HCT116 (cell line): Measurements from ENCODE around the gene LRIG3. TPM values are rescaled to one million over a fixed set of nuclear protein-coding genes. Genes with fewer than 3 reads are reported as not detected.

Source experiments
- ATAC-seq: fragments of 200-7000 bp; cut with Tn5 transposase; 2 replicates; pipeline ENCODE4 v1.9.1; 2020; ENCODE audit warnings: mild to moderate bottlenecking, moderate library complexity
- BruUV-seq: library from RNA; stranded (reverse); fragments of 400-500 nt; replicated peaks from 2 replicates; lab custom pipeline; 2021; lab: Mats Ljungman, UMichigan
- CTCF ChIA-PET: fragments of 300-600 bp; sonication (Branson Sonifier 250); formaldehyde crosslinking; loops from one replicate; lab custom pipeline; 2021; ENCODE audit warnings: antibody characterized with exemption; lab: Charles Lee
- POLR2A ChIA-PET: fragments of 300-600, 350-600 bp; sonication (Branson Sonifier 250); formaldehyde crosslinking; loops from one replicate; lab custom pipeline; 2021; ENCODE audit warnings: antibody characterized with exemption; lab: Charles Lee
- RAD21 ChIA-PET, 2 experiments: fragments of 300-600 bp; sonication (Branson Sonifier 250); formaldehyde crosslinking; loops; one replicate each; lab custom pipeline; 2023; ENCODE audit warnings: low total read pairs in 2 of 2; ENCODE audit not compliant: uncharacterized antibody in 2 of 2, unreplicated experiment in 2 of 2, low non-redundant PET in 1 of 2; lab: Charles Lee
- DNase-seq: peaks from one replicate; pipeline ENCODE4 v3.0.0-alpha.2; 2010; ENCODE audit warnings: low read depth, low spot score
- H2AFZ ChIP-seq: fragments of 200-600 bp; shearing (Covaris generic), sonication (generic); 2 replicates; pipeline ENCODE4 v1.6.1; 2017; ENCODE audit warnings: low read depth, mixed run types, mixed read lengths, antibody characterized with exemption, low read length; ENCODE audit not compliant: poor library complexity, severe bottlenecking
- H3K27ac ChIP-seq: 2 replicates; pipeline ENCODE4 v1.5.1; 2012; ENCODE audit warnings: low read depth, low read length
- H3K27me3 ChIP-seq: fragments of 200-600 bp; sonication (generic); 2 replicates; pipeline ENCODE4 v1.6.1; 2016; ENCODE audit warnings: mixed run types, low read length, mixed read lengths; ENCODE audit not compliant: insufficient read depth
- H3K36me3 ChIP-seq, 2 experiments: fragments of 200-500 bp in 1 of 2; fragments of 200-600 bp in 1 of 2; sonication (Bioruptor generic) in 1 of 2; sonication (generic) in 1 of 2; 2 replicates each; pipeline versions ENCODE4 v1.5.1 to v1.6.1; 2014 to 2016; ENCODE audit warnings: low read length in 2 of 2, inconsistent platforms in 1 of 2, mixed read lengths in 1 of 2, mixed run types in 1 of 2; ENCODE audit not compliant: insufficient read depth in 2 of 2, control insufficient read depth in 1 of 2
- H3K4me1 ChIP-seq, 2 experiments: fragments of 200-600 bp in 1 of 2; sonication (generic) in 1 of 2; 2 replicates each; pipeline versions ENCODE4 v1.5.1 to v1.6.1; 2012 to 2017; ENCODE audit warnings: low read length in 2 of 2, inconsistent platforms in 1 of 2, mild to moderate bottlenecking in 1 of 2, mixed read lengths in 1 of 2, mixed run types in 1 of 2, moderate library complexity in 1 of 2; ENCODE audit not compliant: insufficient read depth in 2 of 2, control insufficient read depth in 1 of 2
- H3K4me2 ChIP-seq: fragments of 200-600 bp; sonication (generic); 2 replicates; pipeline ENCODE4 v1.6.1; 2017; ENCODE audit warnings: mixed run types, low read length, mixed read lengths
- H3K4me3 ChIP-seq, 2 experiments: fragments of 200-600 bp in 1 of 2; sonication (generic) in 1 of 2; replicated peaks in 1 of 2; 2 replicates each; pipeline ENCODE4 v1.5.1; 2011 to 2016; ENCODE audit warnings: low read length in 2 of 2, control low read depth in 1 of 2, low read depth in 1 of 2, mild to moderate bottlenecking in 1 of 2, mixed read lengths in 1 of 2, mixed run types in 1 of 2
- H3K79me2 ChIP-seq: fragments of 200-600 bp; sonication (generic); 2 replicates; pipeline ENCODE4 v1.6.1; 2017; ENCODE audit warnings: mild to moderate bottlenecking, mixed run types, low read length, moderate library complexity, mixed read lengths; ENCODE audit not compliant: insufficient read depth
- H3K9ac ChIP-seq: fragments of 200-600 bp; sonication (generic); 2 replicates; pipeline ENCODE4 v1.6.1; 2016; ENCODE audit warnings: low read length, mixed read lengths
- H3K9me2 ChIP-seq: fragments of 200-600 bp; sonication (generic), shearing (Covaris generic); 2 replicates; pipeline ENCODE4 v1.6.1; 2017; ENCODE audit warnings: mixed run types, mild to moderate bottlenecking, moderate library complexity; ENCODE audit not compliant: insufficient read depth
- H3K9me3 ChIP-seq, 2 experiments: fragments of 200-500 bp in 1 of 2; fragments of 200-600 bp in 1 of 2; sonication (Bioruptor generic) in 1 of 2; sonication (generic) in 1 of 2; 2 replicates each; pipeline ENCODE4 v1.6.1; 2014 to 2017; ENCODE audit warnings: low read length in 2 of 2, mixed read lengths in 2 of 2, inconsistent platforms in 1 of 2, low read depth in 1 of 2, mild to moderate bottlenecking in 1 of 2, mixed run types in 1 of 2, moderate library complexity in 1 of 2; ENCODE audit not compliant: control insufficient read depth in 1 of 2, insufficient read depth in 1 of 2
- H4K20me1 ChIP-seq: fragments of 200-600 bp; sonication (generic), shearing (Covaris generic); 2 replicates; pipeline ENCODE4 v1.6.1; 2017; ENCODE audit warnings: mixed run types, mild to moderate bottlenecking, moderate library complexity; ENCODE audit not compliant: insufficient read depth
- CBX3 ChIP-seq: IDR thresholded peaks from 2 replicates; pipeline ENCODE4 v1.6.1; 2012; ENCODE audit warnings: low read depth
- CEBPB ChIP-seq: IDR thresholded peaks from 2 replicates; pipeline ENCODE4 v1.6.1; 2012; ENCODE audit warnings: low read depth
- ELF1 ChIP-seq: IDR thresholded peaks from 2 replicates; pipeline ENCODE4 v1.6.1; 2012; ENCODE audit warnings: low read depth, borderline replicate concordance
- EZH2 ChIP-seq: fragments of 200-600 bp; sonication (generic); IDR thresholded peaks from 2 replicates; pipeline ENCODE4 v1.6.1; 2017; ENCODE audit warnings: antibody characterized with exemption, mixed run types
- EZH2phosphoT487 ChIP-seq: fragments of 200-600 bp; IDR thresholded peaks from 2 replicates; pipeline ENCODE4 v1.6.1; 2018; ENCODE audit warnings: antibody characterized with exemption, borderline replicate concordance
- FOSL1 ChIP-seq: IDR thresholded peaks from 2 replicates; pipeline ENCODE4 v1.6.1; 2012; ENCODE audit warnings: low read depth
- JUND ChIP-seq: IDR thresholded peaks from 2 replicates; pipeline ENCODE4 v1.6.1; 2012
- POLR2AphosphoS5 ChIP-seq: IDR thresholded peaks from 2 replicates; pipeline ENCODE4 v1.6.1; 2011; ENCODE audit warnings: mild to moderate bottlenecking, low read depth, low read length, moderate library complexity
- SP1 ChIP-seq: IDR thresholded peaks from 2 replicates; pipeline ENCODE4 v1.6.1; 2012; ENCODE audit warnings: low read depth
- TCF7L2 ChIP-seq: IDR thresholded peaks from 2 replicates; pipeline ENCODE4 v1.7.0; 2011; ENCODE audit warnings: borderline replicate concordance, inconsistent platforms; ENCODE audit not compliant: insufficient read depth, insufficient read length; ENCODE audit errors: extremely low read depth
- YY1 ChIP-seq: IDR thresholded peaks from 2 replicates; pipeline ENCODE4 v1.6.1; 2011; ENCODE audit warnings: low read length, low read depth, moderate library complexity, mild to moderate bottlenecking; ENCODE audit not compliant: insufficient replicate concordance; ENCODE audit errors: extremely low read depth
- ZFX ChIP-seq: fragments of 450-650 bp; IDR thresholded peaks from 2 replicates; pipeline ENCODE4 v1.6.1; 2017
- ZNF274 ChIP-seq: fragments of 200-500 bp; sonication (Bioruptor generic); IDR thresholded peaks from 2 replicates; pipeline ENCODE4 v1.6.1; 2014; ENCODE audit warnings: mild to moderate bottlenecking, low read depth, low read length, inconsistent platforms
- intact Hi-C: fragments of 100-400 bp; cut with micrococcal nuclease; formaldehyde crosslinking; loops from 2 replicates; pipeline ENCODE4 v1.10.0; 2022
- total RNA-seq: library from RNA; stranded (reverse); gene quantifications from one replicate; pipeline ENCODE4 v1.2.1, GENCODE V29; 2021; ENCODE audit not compliant: unreplicated experiment
- TF ChIP-seq, protein P1 (sequence below): IDR thresholded peaks from 2 replicates; pipeline ENCODE4 v1.6.1; 2011; ENCODE audit warnings: mild to moderate bottlenecking, low read length, moderate library complexity; ENCODE audit not compliant: insufficient replicate concordance; ENCODE audit errors: extremely low read depth
- TF ChIP-seq, protein P2 (sequence below), 3 experiments: fragments of 200-600 bp in 1 of 3; sonication (generic) in 1 of 3; IDR thresholded peaks in 2 of 3; conservative IDR thresholded peaks in 1 of 3; 2 replicates each; pipeline ENCODE4 v1.5.1; 2012 to 2017; ENCODE audit warnings: low read depth in 2 of 3, low read length in 2 of 3, antibody characterized with exemption in 1 of 3, borderline replicate concordance in 1 of 3, control low read depth in 1 of 3, mild to moderate bottlenecking in 1 of 3, mixed read lengths in 1 of 3, mixed run types in 1 of 3, moderate library complexity in 1 of 3; ENCODE audit not compliant: insufficient read depth in 1 of 3
- TF ChIP-seq, protein P3 (sequence below): IDR thresholded peaks from 2 replicates; pipeline ENCODE4 v1.6.1; 2012
- TF ChIP-seq, protein P4 (sequence below): IDR thresholded peaks from 2 replicates; pipeline ENCODE4 v1.6.1; 2012; ENCODE audit warnings: low read depth

The LRIG3 gene
- total RNA-seq, 1 experiment from 2014 or later: 11.1 TPM

DNA sequence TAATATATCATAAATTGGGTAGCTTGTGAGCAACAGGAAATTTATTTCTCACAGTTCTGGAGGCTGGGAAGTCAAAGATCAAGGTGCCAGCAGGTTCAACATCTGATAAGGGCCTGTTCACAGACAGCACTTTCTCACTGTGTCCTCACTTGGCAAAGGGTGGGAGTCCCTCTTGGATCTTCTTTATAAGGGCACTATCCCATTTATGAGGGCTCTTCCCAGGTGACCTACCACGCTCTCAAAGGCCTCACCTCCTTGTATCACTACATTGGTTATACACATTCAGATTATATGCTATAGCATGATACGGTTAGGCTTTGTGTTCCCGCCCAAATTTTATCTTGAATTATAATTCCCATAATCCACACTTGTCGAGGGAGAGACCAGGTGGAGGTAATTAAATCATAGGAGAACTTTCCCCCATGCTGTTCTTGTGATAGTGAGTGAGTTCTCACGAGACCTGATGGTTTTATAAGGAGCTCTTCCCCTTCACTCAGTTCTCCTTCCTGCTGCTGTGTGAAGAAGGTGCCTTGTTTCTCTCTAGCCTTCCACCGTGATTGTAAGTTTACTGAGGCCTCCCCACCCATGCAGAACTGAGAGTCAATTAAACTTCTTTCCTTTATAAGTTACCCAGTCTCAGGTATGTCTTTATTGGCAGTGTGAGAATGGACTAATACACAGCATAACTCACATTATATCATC, 19.2 kb upstream of the LRIG3 start:
- RAD21 ChIA-PET: no interaction called here
- DNase-seq (no peak), ATAC-seq (no peak)
- Histone ChIP-seq H3K27ac (no peak overlapping the region), H3K79me2 (no peaks in the 10 kb centered on the region), H2AFZ (no peak overlapping the region), H3K9me3 (no peaks in the 10 kb centered on the region), H3K4me1 (no peaks in the 10 kb centered on the region), H3K9me2 (no peaks in the 10 kb centered on the region), H3K4me3 (no peak overlapping the region), H3K9ac (no peak overlapping the region), H3K36me3 (no peaks in the 10 kb centered on the region), H3K4me2 (no peak overlapping the region), H4K20me1 (no peaks in the 10 kb centered on the region), H3K27me3 (no peaks in the 10 kb centered on the region)
- TF ChIP-seq SP1: no peak
- no peak for TF ChIP-seq EZH2phosphoT487
- no peak for TF ChIP-seq POLR2AphosphoS5
- no peak for TF ChIP-seq CEBPB
- TF ChIP-seq, protein P1, sequence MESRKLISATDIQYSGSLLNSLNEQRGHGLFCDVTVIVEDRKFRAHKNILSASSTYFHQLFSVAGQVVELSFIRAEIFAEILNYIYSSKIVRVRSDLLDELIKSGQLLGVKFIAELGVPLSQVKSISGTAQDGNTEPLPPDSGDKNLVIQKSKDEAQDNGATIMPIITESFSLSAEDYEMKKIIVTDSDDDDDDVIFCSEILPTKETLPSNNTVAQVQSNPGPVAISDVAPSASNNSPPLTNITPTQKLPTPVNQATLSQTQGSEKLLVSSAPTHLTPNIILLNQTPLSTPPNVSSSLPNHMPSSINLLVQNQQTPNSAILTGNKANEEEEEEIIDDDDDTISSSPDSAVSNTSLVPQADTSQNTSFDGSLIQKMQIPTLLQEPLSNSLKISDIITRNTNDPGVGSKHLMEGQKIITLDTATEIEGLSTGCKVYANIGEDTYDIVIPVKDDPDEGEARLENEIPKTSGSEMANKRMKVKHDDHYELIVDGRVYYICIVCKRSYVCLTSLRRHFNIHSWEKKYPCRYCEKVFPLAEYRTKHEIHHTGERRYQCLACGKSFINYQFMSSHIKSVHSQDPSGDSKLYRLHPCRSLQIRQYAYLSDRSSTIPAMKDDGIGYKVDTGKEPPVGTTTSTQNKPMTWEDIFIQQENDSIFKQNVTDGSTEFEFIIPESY: no peak
- no peak for TF ChIP-seq YY1
- no peak for TF ChIP-seq EZH2
- TF ChIP-seq, protein P2, sequence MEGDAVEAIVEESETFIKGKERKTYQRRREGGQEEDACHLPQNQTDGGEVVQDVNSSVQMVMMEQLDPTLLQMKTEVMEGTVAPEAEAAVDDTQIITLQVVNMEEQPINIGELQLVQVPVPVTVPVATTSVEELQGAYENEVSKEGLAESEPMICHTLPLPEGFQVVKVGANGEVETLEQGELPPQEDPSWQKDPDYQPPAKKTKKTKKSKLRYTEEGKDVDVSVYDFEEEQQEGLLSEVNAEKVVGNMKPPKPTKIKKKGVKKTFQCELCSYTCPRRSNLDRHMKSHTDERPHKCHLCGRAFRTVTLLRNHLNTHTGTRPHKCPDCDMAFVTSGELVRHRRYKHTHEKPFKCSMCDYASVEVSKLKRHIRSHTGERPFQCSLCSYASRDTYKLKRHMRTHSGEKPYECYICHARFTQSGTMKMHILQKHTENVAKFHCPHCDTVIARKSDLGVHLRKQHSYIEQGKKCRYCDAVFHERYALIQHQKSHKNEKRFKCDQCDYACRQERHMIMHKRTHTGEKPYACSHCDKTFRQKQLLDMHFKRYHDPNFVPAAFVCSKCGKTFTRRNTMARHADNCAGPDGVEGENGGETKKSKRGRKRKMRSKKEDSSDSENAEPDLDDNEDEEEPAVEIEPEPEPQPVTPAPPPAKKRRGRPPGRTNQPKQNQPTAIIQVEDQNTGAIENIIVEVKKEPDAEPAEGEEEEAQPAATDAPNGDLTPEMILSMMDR (IDR thresholded peaks at IDR 0.05 in 2 of 3, conservative IDR thresholded peaks at IDR 0.05 in 1 of 3; ENCODE audit: borderline replicate concordance in 1 of 3, insufficient read depth in 1 of 3, low read depth in 2 of 3, low read length in 2 of 3): no peak
- TF ChIP-seq, protein P3, sequence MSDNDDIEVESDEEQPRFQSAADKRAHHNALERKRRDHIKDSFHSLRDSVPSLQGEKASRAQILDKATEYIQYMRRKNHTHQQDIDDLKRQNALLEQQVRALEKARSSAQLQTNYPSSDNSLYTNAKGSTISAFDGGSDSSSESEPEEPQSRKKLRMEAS: no peak
- no peak for TF ChIP-seq CBX3
- TF ChIP-seq ZFX: no peak
- no peak for TF ChIP-seq ZNF274
- TF ChIP-seq, protein P4, sequence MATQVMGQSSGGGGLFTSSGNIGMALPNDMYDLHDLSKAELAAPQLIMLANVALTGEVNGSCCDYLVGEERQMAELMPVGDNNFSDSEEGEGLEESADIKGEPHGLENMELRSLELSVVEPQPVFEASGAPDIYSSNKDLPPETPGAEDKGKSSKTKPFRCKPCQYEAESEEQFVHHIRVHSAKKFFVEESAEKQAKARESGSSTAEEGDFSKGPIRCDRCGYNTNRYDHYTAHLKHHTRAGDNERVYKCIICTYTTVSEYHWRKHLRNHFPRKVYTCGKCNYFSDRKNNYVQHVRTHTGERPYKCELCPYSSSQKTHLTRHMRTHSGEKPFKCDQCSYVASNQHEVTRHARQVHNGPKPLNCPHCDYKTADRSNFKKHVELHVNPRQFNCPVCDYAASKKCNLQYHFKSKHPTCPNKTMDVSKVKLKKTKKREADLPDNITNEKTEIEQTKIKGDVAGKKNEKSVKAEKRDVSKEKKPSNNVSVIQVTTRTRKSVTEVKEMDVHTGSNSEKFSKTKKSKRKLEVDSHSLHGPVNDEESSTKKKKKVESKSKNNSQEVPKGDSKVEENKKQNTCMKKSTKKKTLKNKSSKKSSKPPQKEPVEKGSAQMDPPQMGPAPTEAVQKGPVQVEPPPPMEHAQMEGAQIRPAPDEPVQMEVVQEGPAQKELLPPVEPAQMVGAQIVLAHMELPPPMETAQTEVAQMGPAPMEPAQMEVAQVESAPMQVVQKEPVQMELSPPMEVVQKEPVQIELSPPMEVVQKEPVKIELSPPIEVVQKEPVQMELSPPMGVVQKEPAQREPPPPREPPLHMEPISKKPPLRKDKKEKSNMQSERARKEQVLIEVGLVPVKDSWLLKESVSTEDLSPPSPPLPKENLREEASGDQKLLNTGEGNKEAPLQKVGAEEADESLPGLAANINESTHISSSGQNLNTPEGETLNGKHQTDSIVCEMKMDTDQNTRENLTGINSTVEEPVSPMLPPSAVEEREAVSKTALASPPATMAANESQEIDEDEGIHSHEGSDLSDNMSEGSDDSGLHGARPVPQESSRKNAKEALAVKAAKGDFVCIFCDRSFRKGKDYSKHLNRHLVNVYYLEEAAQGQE: no peak
- TF ChIP-seq FOSL1: no peak
- no peak for TF ChIP-seq ELF1
- no peak for TF ChIP-seq TCF7L2
- TF ChIP-seq JUND: no peak
- POLR2A ChIA-PET: no interaction called here
- no TSS peak for BruUV-seq
- CTCF ChIA-PET: no interaction called here
- intact Hi-C loops: no loop called here
